OCI-LY1 (cell line): ENCODE data around the gene CHRNB1.

Experiments used
- EZH2 ChIP-seq: fragments of 200-600 bp; sonication (generic), shearing (Covaris generic); IDR thresholded peaks from 2 replicates; pipeline ENCODE4 v1.8.0; 2017; ENCODE audit warnings: borderline replicate concordance, mixed run types, mild to moderate bottlenecking, antibody characterized with exemption, low read length, moderate library complexity, mixed read lengths
- TF ChIP-seq, protein P1 (sequence below): fragments of 200-600 bp; sonication (generic), shearing (Covaris generic); IDR thresholded peaks from 2 replicates; pipeline ENCODE4 v1.5.1; 2017; ENCODE audit warnings: mild to moderate bottlenecking, antibody characterized with exemption, low read length, moderate library complexity, mixed read lengths

DNA sequence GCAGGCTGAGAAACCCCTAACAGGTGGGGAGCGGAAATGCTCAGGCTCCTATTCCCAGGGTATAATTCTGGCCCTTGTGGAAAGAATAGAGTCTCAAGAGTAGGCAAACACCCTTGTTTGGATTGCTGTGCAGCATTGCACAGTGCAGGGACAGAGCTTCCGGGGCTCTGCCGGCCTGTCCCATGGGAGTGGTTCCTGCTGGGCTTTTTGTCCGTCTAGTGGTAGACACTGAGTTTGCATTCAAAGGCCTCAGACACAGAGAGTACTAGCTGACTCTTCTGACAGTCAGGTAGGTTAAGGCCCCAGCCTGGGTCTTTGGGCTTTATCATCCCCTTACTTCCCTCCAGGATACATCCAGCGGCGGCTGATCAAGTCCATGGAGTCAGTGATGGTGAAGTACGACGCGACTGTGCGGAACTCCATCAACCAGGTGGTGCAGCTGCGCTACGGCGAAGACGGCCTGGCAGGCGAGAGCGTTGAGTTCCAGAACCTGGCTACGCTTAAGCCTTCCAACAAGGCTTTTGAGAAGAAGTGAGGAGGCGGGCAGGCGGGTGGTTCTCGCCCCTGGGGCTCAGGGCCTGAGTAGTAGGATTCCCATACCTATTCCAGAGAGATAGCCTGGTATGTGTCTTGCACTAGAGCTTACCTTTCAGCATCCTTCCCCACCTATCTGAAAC lies 57.4 kb downstream of the CHRNB1 start:
- TF ChIP-seq, protein P1, sequence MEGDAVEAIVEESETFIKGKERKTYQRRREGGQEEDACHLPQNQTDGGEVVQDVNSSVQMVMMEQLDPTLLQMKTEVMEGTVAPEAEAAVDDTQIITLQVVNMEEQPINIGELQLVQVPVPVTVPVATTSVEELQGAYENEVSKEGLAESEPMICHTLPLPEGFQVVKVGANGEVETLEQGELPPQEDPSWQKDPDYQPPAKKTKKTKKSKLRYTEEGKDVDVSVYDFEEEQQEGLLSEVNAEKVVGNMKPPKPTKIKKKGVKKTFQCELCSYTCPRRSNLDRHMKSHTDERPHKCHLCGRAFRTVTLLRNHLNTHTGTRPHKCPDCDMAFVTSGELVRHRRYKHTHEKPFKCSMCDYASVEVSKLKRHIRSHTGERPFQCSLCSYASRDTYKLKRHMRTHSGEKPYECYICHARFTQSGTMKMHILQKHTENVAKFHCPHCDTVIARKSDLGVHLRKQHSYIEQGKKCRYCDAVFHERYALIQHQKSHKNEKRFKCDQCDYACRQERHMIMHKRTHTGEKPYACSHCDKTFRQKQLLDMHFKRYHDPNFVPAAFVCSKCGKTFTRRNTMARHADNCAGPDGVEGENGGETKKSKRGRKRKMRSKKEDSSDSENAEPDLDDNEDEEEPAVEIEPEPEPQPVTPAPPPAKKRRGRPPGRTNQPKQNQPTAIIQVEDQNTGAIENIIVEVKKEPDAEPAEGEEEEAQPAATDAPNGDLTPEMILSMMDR = no peak
- no peak for TF ChIP-seq EZH2
